Osteocyte (in vitro differentiated cells): ENCODE results near the gene GPR84. TPM values are rescaled to one million over a fixed set of nuclear protein-coding genes. Genes with fewer than 3 reads are reported as not detected.

Source experiments
- DNase-seq: peaks from one replicate; pipeline ENCODE4 v3.0.0; 2021; ENCODE audit warnings: mixed read lengths; ENCODE audit not compliant: unreplicated experiment; ENCODE audit errors: extremely low spot score
- H3K27ac Mint-ChIP-seq: one replicate; pipeline ENCODE4 v1.8.0; 2021; ENCODE audit warnings: mild to moderate bottlenecking, mixed read lengths; ENCODE audit not compliant: unreplicated experiment
- H3K27me3 Mint-ChIP-seq: one replicate; pipeline ENCODE4 v1.8.0; 2021; ENCODE audit warnings: mixed read lengths; ENCODE audit not compliant: unreplicated experiment
- H3K36me3 Mint-ChIP-seq: one replicate; pipeline ENCODE4 v1.8.0; 2021; ENCODE audit warnings: mixed read lengths; ENCODE audit not compliant: unreplicated experiment
- H3K4me1 Mint-ChIP-seq: one replicate; pipeline ENCODE4 v1.8.0; 2021; ENCODE audit warnings: mixed read lengths; ENCODE audit not compliant: unreplicated experiment
- H3K4me3 Mint-ChIP-seq: one replicate; pipeline ENCODE4 v1.8.0; 2021; ENCODE audit warnings: mild to moderate bottlenecking, moderate library complexity, mixed read lengths; ENCODE audit not compliant: unreplicated experiment
- H3K9me3 Mint-ChIP-seq: one replicate; pipeline ENCODE4 v1.8.0; 2021; ENCODE audit warnings: mixed read lengths; ENCODE audit not compliant: unreplicated experiment
- total RNA-seq: library from RNA; stranded (reverse); gene quantifications from 2 replicates; pipeline ENCODE4 v1.2.1, GENCODE V29; 2021
- TF ChIP-seq, protein P1 (sequence below): fragments of 200-600 bp; sonication (generic); IDR thresholded peaks from 2 replicates; pipeline ENCODE4 v1.5.0; 2021; ENCODE audit warnings: antibody characterized with exemption, mild to moderate bottlenecking, moderate library complexity

GPR84 gene
- total RNA-seq, 1 donor from 2014 or later: not detected

DNA sequence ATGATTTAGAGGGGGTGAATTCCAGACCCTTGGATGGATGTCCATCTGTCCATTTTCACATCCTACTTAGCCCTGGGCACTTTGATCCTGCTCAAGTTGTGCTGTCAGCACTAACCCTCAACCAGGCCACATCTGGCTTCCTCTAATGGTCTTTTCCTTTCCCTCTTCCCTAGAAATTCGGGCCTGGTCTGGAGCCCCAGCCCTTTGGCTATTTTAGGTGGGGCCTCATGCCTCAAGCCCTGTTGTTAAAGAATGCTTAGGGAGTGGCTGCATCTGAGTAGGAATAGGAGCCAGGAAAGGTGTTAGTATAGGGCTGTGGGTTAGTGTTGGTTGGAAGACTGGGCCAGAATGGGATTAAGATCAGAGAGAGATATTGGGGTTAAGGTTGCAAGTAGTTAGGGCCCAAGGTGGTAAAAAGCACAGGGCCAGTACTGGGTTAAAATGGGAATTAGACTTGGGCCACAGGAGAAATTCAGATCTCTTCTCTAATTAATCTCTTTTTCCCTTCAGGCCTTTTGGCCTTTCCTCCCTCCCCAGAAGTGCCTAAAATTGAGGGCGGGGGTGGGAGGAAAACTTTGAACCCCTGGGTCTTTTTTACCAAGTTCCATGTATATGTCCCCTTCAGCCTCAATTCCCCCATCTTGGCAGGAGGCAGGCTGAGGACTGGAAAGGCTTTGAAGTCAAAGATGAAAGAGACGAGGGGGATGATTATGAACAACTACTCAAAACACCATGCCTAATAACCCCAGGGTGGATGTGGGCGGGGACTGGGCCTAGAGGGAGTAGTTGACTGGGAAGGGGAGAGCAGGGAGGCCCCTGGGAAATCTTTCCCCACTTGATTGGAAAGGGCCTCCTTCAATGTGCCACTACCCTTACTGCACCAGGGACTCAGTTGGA is 24.2 kb upstream of the GPR84 start:
- no peaks in the 10 kb centered on the region for H3K36me3 Mint-ChIP-seq
- H3K4me1 Mint-ChIP-seq: peaks cover 28% of the 10 kb centered on the region
- DNase-seq: no peak
- TF ChIP-seq, protein P1, sequence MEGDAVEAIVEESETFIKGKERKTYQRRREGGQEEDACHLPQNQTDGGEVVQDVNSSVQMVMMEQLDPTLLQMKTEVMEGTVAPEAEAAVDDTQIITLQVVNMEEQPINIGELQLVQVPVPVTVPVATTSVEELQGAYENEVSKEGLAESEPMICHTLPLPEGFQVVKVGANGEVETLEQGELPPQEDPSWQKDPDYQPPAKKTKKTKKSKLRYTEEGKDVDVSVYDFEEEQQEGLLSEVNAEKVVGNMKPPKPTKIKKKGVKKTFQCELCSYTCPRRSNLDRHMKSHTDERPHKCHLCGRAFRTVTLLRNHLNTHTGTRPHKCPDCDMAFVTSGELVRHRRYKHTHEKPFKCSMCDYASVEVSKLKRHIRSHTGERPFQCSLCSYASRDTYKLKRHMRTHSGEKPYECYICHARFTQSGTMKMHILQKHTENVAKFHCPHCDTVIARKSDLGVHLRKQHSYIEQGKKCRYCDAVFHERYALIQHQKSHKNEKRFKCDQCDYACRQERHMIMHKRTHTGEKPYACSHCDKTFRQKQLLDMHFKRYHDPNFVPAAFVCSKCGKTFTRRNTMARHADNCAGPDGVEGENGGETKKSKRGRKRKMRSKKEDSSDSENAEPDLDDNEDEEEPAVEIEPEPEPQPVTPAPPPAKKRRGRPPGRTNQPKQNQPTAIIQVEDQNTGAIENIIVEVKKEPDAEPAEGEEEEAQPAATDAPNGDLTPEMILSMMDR: no peak
- no peaks in the 10 kb centered on the region for H3K27me3 Mint-ChIP-seq
- no peaks in the 10 kb centered on the region for H3K9me3 Mint-ChIP-seq
- H3K27ac Mint-ChIP-seq: no peak overlapping the region
- H3K4me3 Mint-ChIP-seq: no peak overlapping the region

DNA sequence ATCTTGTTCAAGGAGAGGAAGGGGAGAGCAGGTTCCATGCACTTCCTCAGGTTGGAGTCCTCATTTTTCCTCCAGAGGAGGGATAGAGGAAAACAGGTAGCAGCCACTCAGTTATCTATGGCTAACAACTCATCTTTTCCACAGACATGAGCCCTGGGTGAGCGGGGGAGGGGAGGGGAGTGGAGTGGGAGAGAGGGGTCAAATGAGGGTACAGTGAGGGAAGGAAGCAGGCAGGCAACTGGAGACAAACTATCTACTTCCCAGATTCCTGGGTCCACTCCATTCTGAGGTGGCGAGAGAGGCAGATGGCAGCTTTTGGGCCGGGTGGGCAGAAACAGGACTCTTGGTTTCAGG is 22.8 kb upstream of the GPR84 start:
- H3K4me1 Mint-ChIP-seq: peaks cover 28% of the 10 kb centered on the region
- TF ChIP-seq, protein P1: no peak

DNA sequence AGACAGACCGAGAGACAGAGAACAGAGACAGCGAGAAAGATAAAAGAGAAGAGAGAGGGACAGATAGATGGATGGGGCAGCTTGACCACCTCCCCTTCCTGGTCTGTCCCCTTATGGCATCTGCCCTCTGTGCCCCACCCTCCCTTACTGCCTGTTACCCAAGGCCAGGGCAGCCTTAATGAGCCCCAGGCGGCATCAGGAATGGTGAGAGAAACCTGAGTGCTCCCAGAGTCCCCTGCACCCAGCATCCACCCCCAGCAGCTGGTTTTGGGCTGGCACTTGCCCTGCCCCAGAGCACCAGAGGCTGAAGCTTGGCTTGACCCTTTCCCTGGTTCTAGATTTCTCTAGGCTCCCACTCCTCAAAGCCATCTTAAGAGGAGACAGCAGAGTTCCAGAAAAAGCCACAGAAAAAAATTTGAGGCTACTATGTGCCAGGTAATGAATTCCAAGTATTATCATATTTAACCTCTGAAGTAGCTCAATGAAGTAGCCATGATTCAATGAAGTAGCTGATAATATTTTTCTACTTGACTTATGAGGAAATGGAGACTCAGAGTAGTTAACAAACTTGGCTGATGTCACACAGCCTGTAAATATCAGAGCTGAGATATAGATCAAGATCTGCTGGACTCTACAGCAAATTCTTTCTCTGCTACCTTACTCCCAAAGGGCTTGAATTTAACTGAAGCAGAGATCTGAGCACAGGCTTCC is 22.3 kb upstream of the GPR84 start:
- Mint-ChIP-seq H3K27ac (no peak overlapping the region), H3K9me3 (no peaks in the 10 kb centered on the region), H3K4me1 (peaks cover 24% of the 10 kb centered on the region), H3K36me3 (no peaks in the 10 kb centered on the region), H3K27me3 (no peaks in the 10 kb centered on the region), H3K4me3 (no peak overlapping the region)
- no peak for DNase-seq
- TF ChIP-seq, protein P1: no peak

More for the DNA sequence above, 22.8 kb upstream of the GPR84 start:
- H3K27ac Mint-ChIP-seq: no peak overlapping the region
- H3K27me3 Mint-ChIP-seq: no peaks in the 10 kb centered on the region
- H3K4me3 Mint-ChIP-seq: no peak overlapping the region
- H3K9me3 Mint-ChIP-seq: no peaks in the 10 kb centered on the region
- DNase-seq: no peak
- H3K36me3 Mint-ChIP-seq: no peaks in the 10 kb centered on the region

DNA sequence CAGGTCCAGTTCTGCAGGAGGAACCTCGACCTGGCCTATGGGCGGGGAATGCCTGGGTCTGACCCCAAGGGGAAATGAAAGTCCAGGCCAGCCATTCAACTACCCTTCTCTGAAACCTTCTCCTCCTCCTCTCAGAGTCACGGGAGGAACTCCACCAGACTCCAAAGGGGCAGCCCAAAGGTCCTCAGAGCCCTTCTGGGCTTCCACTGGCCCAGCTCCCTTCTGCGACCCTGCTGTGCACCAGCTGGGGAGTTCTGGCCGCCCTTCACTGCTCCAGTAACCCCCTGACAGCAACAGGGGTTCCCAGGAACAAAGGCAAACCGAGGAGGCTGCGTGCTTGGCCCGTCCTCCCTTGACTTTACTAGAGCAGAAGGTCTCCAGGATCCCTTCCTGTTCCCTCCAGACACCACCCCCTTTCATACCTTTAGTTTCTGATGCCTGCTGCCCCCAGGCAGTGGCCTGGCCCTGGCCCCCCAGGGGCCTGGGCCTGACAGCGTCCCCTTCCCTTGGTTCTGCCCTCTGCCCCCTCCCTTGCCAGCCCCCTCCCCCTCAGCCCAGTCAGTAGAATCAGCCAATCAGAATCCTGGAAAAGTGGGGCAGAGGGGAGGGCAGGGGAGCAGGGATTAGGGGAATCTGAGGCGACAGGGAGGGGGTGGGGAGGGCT is 21.1 kb upstream of the GPR84 start:
- DNase-seq: no peak
- TF ChIP-seq, protein P1: no peak
- Mint-ChIP-seq H3K27me3 (no peaks in the 10 kb centered on the region), H3K27ac (no peak overlapping the region), H3K36me3 (no peaks in the 10 kb centered on the region), H3K4me1 (peaks cover 23% of the 10 kb centered on the region), H3K9me3 (no peaks in the 10 kb centered on the region), H3K4me3 (no peak overlapping the region)
